Progenitor cell of endocrine pancreas (in vitro differentiated cells): ENCODE data around the gene HYDIN. TPM values are rescaled to one million over a fixed set of nuclear protein-coding genes. Genes with fewer than 3 reads are reported as not detected.

Source experiments
- DNase-seq: peaks from one replicate; pipeline ENCODE4 v3.0.0; 2021; ENCODE audit warnings: low spot score; ENCODE audit not compliant: unreplicated experiment
- H3K27ac Mint-ChIP-seq: 2 replicates; pipeline ENCODE4 v1.8.0; 2021; ENCODE audit warnings: mild to moderate bottlenecking, moderate library complexity, mixed read lengths
- H3K27me3 Mint-ChIP-seq: 2 replicates; pipeline ENCODE4 v1.8.0; 2021; ENCODE audit warnings: mixed read lengths
- H3K36me3 Mint-ChIP-seq: 2 replicates; pipeline ENCODE4 v1.8.0; 2022; ENCODE audit warnings: mixed read lengths; ENCODE audit not compliant: insufficient read depth
- H3K4me1 Mint-ChIP-seq: 2 replicates; pipeline ENCODE4 v1.8.0; 2021; ENCODE audit warnings: low read depth, mixed read lengths
- H3K4me3 Mint-ChIP-seq: 2 replicates; pipeline ENCODE4 v1.8.0; 2021; ENCODE audit warnings: low read depth, mild to moderate bottlenecking, moderate library complexity, mixed read lengths
- H3K9me3 Mint-ChIP-seq: 2 replicates; pipeline ENCODE4 v1.8.0; 2021; ENCODE audit warnings: low read depth, mixed read lengths
- CTCF ChIP-seq: fragments of 200-600 bp; sonication (generic); IDR thresholded peaks from one replicate; pipeline ENCODE4 v1.5.0; 2021; ENCODE audit warnings: antibody characterized with exemption, mild to moderate bottlenecking; ENCODE audit not compliant: unreplicated experiment
- total RNA-seq: library from RNA; stranded (reverse); gene quantifications from 2 replicates; pipeline ENCODE4 v1.2.1, GENCODE V29; 2021

Gene HYDIN
- total RNA-seq, 1 donor from 2014 or later = 21.7 TPM

GRCh38 chr16:70765491-70765890, 465.0 kb downstream of the HYDIN start:
- no peak for DNase-seq
- Mint-ChIP-seq H3K27ac (no peak overlapping the region), H3K9me3 (no peaks in the 10 kb centered on the region), H3K4me1 (no peaks in the 10 kb centered on the region), H3K4me3 (no peak overlapping the region), H3K36me3 (no peaks in the 10 kb centered on the region), H3K27me3 (no peaks in the 10 kb centered on the region)
- no peak for TF ChIP-seq CTCF

- DNase-seq = no peak
- Mint-ChIP-seq H3K36me3 (peaks cover 1% of the 10 kb centered on the region), H3K27me3 (no peaks in the 10 kb centered on the region), H3K4me1 (no peaks in the 10 kb centered on the region), H3K4me3 (no peak overlapping the region), H3K9me3 (no peaks in the 10 kb centered on the region), H3K27ac (no peak overlapping the region)
- TF ChIP-seq CTCF = no peak
These were observed 465.9 kb downstream of the HYDIN start for GRCh38 chr16:70764632-70765031.

- peaks cover 11% of the 10 kb centered on the region for H3K36me3 Mint-ChIP-seq
- no peak for DNase-seq
- H3K27me3 Mint-ChIP-seq = no peaks in the 10 kb centered on the region
These were observed 470.3 kb downstream of the HYDIN start for GRCh38 chr16:70760221-70760620.

GRCh38 chr16:70759666-70760065, 470.9 kb downstream of the HYDIN start:
- no peak overlapping the region for H3K27ac Mint-ChIP-seq
- H3K27me3 Mint-ChIP-seq = no peaks in the 10 kb centered on the region
- peaks cover 11% of the 10 kb centered on the region for H3K36me3 Mint-ChIP-seq
- H3K4me1 Mint-ChIP-seq = no peaks in the 10 kb centered on the region
- no peak for TF ChIP-seq CTCF
- H3K9me3 Mint-ChIP-seq = no peaks in the 10 kb centered on the region
- no peak overlapping the region for H3K4me3 Mint-ChIP-seq
- no peak for DNase-seq

More at GRCh38 chr16:70760221-70760620, 470.3 kb downstream of the HYDIN start:
- TF ChIP-seq CTCF = no peak
- Mint-ChIP-seq H3K4me3 (no peak overlapping the region), H3K9me3 (no peaks in the 10 kb centered on the region), H3K27ac (no peak overlapping the region), H3K4me1 (no peaks in the 10 kb centered on the region)

- peaks cover 11% of the 10 kb centered on the region for H3K36me3 Mint-ChIP-seq
- no peak overlapping the region for H3K4me3 Mint-ChIP-seq
- no peak for DNase-seq
- H3K27me3 Mint-ChIP-seq = no peaks in the 10 kb centered on the region
- peak overlapping the region; percentile 80 for H3K27ac Mint-ChIP-seq
- no peaks in the 10 kb centered on the region for H3K4me1 Mint-ChIP-seq
- no peak for TF ChIP-seq CTCF
- no peaks in the 10 kb centered on the region for H3K9me3 Mint-ChIP-seq
These were observed 471.7 kb downstream of the HYDIN start for GRCh38 chr16:70758786-70759185.

Other genes starting within 250 kb of the HYDIN start
- gene CMTR2, start 58.7 kb upstream of the HYDIN start, total RNA-seq = 31.4 and 31.7 TPM in 2 replicates
- gene CALB2, start 128.0 kb upstream of the HYDIN start, total RNA-seq = 0.96 and 2.2 TPM in 2 replicates
- gene TLE7, start 211.3 kb upstream of the HYDIN start, total RNA-seq = not detected in 2 replicates
- 11.4 and 11.8 TPM in 2 replicates for gene ZNF23, start 231.5 kb upstream of the HYDIN start, total RNA-seq